RWPE2 (cell line): ENCODE measurements around the gene CACNA2D3.

Experiments
- ATAC-seq: fragments of 200-7000 bp; cut with Tn5 transposase; 3 replicates; pipeline ENCODE4 v1.9.1; 2021; ENCODE audit warnings: low read depth
- DNase-seq: peaks from one replicate; pipeline ENCODE4 v3.0.0-alpha.2; 2020; ENCODE audit warnings: low spot score
- H3K27ac ChIP-seq: fragments of 450-650 bp; 2 replicates; pipeline ENCODE4 v1.5.1; 2017; ENCODE audit warnings: mild to moderate bottlenecking; ENCODE audit not compliant: poor library complexity, severe bottlenecking
- H3K27me3 ChIP-seq: fragments of 250-450 bp; sonication (Bioruptor Pico); 2 replicates; pipeline ENCODE4 v1.5.1; 2021; ENCODE audit warnings: mild to moderate bottlenecking, moderate library complexity; ENCODE audit not compliant: insufficient read depth, poor library complexity, severe bottlenecking
- H3K36me3 ChIP-seq: fragments of 250-450 bp; sonication (Bioruptor Pico); 2 replicates; pipeline ENCODE4 v1.5.1; 2020; ENCODE audit warnings: low read depth, mild to moderate bottlenecking, moderate library complexity
- H3K4me1 ChIP-seq: fragments of 250-450 bp; sonication (Bioruptor Pico); 2 replicates; pipeline ENCODE4 v1.5.1; 2021; ENCODE audit warnings: mild to moderate bottlenecking, moderate library complexity; ENCODE audit not compliant: insufficient read depth, poor library complexity, severe bottlenecking
- H3K4me3 ChIP-seq: fragments of 250-450 bp; sonication (Bioruptor Pico); 2 replicates; pipeline ENCODE4 v1.5.1; 2021; ENCODE audit warnings: mild to moderate bottlenecking, moderate library complexity; ENCODE audit not compliant: severe bottlenecking
- H3K9me3 ChIP-seq: fragments of 250-450 bp; sonication (Bioruptor Pico); 2 replicates; pipeline ENCODE4 v1.5.1; 2021; ENCODE audit warnings: mild to moderate bottlenecking, moderate library complexity; ENCODE audit not compliant: severe bottlenecking
- TF ChIP-seq, protein P1 (sequence below): fragments of 450-650 bp; IDR thresholded peaks from one replicate; pipeline ENCODE4 v1.5.1; 2017; ENCODE audit warnings: mild to moderate bottlenecking, moderate library complexity; ENCODE audit not compliant: poor library complexity, severe bottlenecking

CACNA2D3 gene

DNA sequence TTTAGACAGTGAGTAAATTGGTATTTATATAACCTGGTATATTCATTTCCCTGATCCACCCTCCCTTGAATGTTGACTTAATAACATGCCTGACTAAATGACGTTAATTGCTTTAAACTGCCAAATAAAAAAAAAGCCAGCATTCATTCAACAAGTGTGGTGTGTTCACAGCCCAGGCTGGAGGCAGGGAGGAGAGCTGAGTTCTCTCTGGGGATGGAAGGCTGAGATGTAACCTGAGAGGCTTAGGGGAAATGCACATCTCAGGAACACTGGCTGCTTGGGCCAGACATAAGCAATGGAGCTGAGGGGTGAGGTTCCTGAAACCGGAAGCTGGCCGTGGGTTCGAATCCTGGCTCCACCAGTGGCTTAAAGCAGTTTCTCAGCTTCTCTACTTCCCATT, 17.3 kb downstream of the CACNA2D3 start:
- H3K27me3 ChIP-seq: peaks cover 13% of the 10 kb centered on the region
- DNase-seq (no peak), ATAC-seq (no peak)
- H3K4me1 ChIP-seq: no peaks in the 10 kb centered on the region
- H3K9me3 ChIP-seq: no peaks in the 10 kb centered on the region
- no peak overlapping the region for H3K27ac ChIP-seq
- TF ChIP-seq, protein P1, sequence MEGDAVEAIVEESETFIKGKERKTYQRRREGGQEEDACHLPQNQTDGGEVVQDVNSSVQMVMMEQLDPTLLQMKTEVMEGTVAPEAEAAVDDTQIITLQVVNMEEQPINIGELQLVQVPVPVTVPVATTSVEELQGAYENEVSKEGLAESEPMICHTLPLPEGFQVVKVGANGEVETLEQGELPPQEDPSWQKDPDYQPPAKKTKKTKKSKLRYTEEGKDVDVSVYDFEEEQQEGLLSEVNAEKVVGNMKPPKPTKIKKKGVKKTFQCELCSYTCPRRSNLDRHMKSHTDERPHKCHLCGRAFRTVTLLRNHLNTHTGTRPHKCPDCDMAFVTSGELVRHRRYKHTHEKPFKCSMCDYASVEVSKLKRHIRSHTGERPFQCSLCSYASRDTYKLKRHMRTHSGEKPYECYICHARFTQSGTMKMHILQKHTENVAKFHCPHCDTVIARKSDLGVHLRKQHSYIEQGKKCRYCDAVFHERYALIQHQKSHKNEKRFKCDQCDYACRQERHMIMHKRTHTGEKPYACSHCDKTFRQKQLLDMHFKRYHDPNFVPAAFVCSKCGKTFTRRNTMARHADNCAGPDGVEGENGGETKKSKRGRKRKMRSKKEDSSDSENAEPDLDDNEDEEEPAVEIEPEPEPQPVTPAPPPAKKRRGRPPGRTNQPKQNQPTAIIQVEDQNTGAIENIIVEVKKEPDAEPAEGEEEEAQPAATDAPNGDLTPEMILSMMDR: no peak
- no peaks in the 10 kb centered on the region for H3K36me3 ChIP-seq
- no peak overlapping the region for H3K4me3 ChIP-seq

DNA sequence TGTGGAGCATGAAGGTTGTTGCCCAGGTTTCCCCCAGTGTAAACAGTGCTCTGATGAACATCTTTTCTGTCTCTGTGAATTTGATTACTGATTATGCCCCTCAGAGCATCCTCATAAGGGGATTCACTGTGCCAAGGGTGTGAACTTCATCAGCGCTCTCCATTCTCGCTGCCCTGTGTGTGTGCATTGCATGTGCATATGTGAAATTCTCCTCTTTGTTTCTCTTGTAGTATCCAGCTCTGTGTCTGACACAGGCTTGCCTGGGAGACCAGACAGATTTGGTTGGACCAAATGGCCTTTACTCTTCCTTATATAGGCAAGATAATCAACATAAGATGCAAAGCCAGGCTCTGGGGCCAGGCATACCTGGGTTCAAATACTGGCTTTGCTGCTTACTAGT, 21.9 kb downstream of the CACNA2D3 start:
- TF ChIP-seq, protein P1: no peak
- Histone ChIP-seq H3K27me3 (peaks cover 16% of the 10 kb centered on the region), H3K4me3 (no peak overlapping the region), H3K4me1 (no peaks in the 10 kb centered on the region), H3K9me3 (no peaks in the 10 kb centered on the region), H3K36me3 (no peaks in the 10 kb centered on the region), H3K27ac (no peak overlapping the region)
- DNase-seq: no peak
- ATAC-seq: no peak

DNA sequence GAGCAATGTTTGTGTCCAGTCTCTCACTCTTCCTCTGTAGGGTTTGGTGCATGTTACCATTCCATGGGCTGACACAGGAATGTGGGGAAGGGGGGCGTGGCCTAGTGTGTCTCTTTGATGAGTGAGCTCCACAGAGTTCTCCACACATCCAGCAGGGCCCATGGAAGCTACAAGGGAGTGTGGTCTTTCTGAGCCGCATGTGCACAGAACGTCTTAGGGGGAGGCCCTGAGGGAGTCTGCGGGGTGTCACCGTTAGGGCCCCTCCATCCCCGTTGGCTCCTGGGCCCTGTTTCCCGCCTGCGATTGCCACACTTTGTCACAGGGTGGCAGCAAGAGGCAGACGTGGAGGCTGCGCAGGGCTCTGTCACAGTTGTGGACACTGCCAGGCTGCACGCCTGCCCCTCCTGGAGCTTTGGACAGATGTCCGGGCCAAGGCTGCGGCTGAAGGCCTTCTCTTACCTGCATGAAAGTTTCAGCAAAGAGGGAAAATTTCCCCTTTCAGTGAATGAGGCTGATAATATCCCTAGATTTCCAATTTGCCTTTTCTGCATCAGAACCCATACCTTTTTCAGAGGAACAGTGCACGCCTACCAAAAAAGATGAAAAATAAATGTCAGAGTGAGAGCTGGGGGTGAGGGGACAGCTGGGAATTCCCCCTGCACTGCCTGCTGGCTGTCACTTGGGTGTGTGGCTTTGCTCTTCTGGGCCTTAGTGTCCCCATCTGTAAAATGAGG, 24.3 kb downstream of the CACNA2D3 start:
- Histone ChIP-seq H3K36me3 (no peaks in the 10 kb centered on the region), H3K9me3 (no peaks in the 10 kb centered on the region), H3K4me1 (no peaks in the 10 kb centered on the region), H3K27ac (no peak overlapping the region), H3K4me3 (no peak overlapping the region), H3K27me3 (peaks cover 14% of the 10 kb centered on the region)
- DNase-seq (no peak), ATAC-seq (peak; percentile 71)
- TF ChIP-seq, protein P1: peak; percentile 45

GRCh38 chr3:54150864-54151467, 28.6 kb downstream of the CACNA2D3 start:
- ATAC-seq: no peak
- no peak overlapping the region for H3K27ac ChIP-seq

More at GRCh38 chr3:54150864-54151467, 28.6 kb downstream of the CACNA2D3 start:
- DNase-seq: no peak
- Histone ChIP-seq H3K36me3 (no peaks in the 10 kb centered on the region), H3K4me1 (no peaks in the 10 kb centered on the region), H3K4me3 (no peak overlapping the region), H3K9me3 (no peaks in the 10 kb centered on the region), H3K27me3 (no peaks in the 10 kb centered on the region)
- TF ChIP-seq, protein P1: no peak
